ENCODE measurements around the gene CYSLTR2. TPM values are rescaled to one million over a fixed set of nuclear protein-coding genes. Genes with fewer than 3 reads are reported as not detected.

Gene CYSLTR2
- total and polyA plus RNA-seq, 10 donors = 0.61 to 8.3 (median 5.3) TPM

- intact Hi-C loops (cut with DNase I; ENCODE audit: low total_unique reads) = no loop called here
- 80 to 98% (median 84%) methylated on average over 2 of the region's 2 CpGs for WGBS, 5 donors
- DNase-seq = no peak
- TF ChIP-seq CTCF (IDR thresholded peaks at IDR 0.05 in 8 of 11, conservative IDR thresholded peaks at IDR 0.05 in 3 of 11) (no peak), POLR2A (IDR thresholded peaks at IDR 0.05) (no peak), POLR2AphosphoS5 (IDR thresholded peaks at IDR 0.05) (no peak)
- Histone ChIP-seq H3K36me3 (no peaks in the 10 kb centered on the region), H3K4me3 (no peak overlapping the region), H3K4me1 (peaks cover 0 to 19% (median 14%) of the 10 kb centered on the region in 6 donors), H3K9me3 (peaks cover 0 to 14% (median 6%) of the 10 kb centered on the region in 8 donors), H3K27me3 (replicated peaks in 1 of 7) (no peaks in the 10 kb centered on the region), H3K27ac (peak overlapping the region in 4 of 8 donors; percentile 46 to 75 (median 68))
Observed at GRCh38 chr13:48626726-48627451, 26.8 kb upstream of the CYSLTR2 start.

- Histone ChIP-seq H3K27me3 (replicated peaks in 1 of 7) (no peaks in the 10 kb centered on the region), H3K4me3 (no peak overlapping the region), H3K27ac (no peak overlapping the region), H3K9me3 (peaks cover 0 to 16% (median 5%) of the 10 kb centered on the region in 8 donors), H3K4me1 (peaks cover 0 to 19% (median 14%) of the 10 kb centered on the region in 6 donors), H3K36me3 (no peaks in the 10 kb centered on the region)
- DNase-seq = no peak
- WGBS, 5 donors = 91 to 95% (median 93%) methylated on average over 4 of the region's 4 CpGs
- TF ChIP-seq CTCF (IDR thresholded peaks at IDR 0.05 in 8 of 11, conservative IDR thresholded peaks at IDR 0.05 in 3 of 11) = no peak
- no peak for TF ChIP-seq POLR2AphosphoS5 (IDR thresholded peaks at IDR 0.05)
- no peak for TF ChIP-seq POLR2A (IDR thresholded peaks at IDR 0.05)
- intact Hi-C loops (cut with DNase I; ENCODE audit: low total_unique reads) = no loop called here
Observed at GRCh38 chr13:48629277-48629676, 24.5 kb upstream of the CYSLTR2 start.

- no peak overlapping the region for H3K4me3 ChIP-seq
- peaks cover 0 to 15% (median 11%) of the 10 kb centered on the region in 6 donors for H3K4me1 ChIP-seq
- H3K27me3 ChIP-seq (replicated peaks in 1 of 7) = no peaks in the 10 kb centered on the region
- intact Hi-C loops (cut with DNase I; ENCODE audit: low total_unique reads) = no loop called here
- WGBS, 5 donors = 90 to 97% (median 93%) methylated on average over 1 of the region's 1 CpG
- no peak overlapping the region for H3K27ac ChIP-seq
- no peak for TF ChIP-seq POLR2A (IDR thresholded peaks at IDR 0.05)
- no peak for TF ChIP-seq CTCF (IDR thresholded peaks at IDR 0.05 in 8 of 11, conservative IDR thresholded peaks at IDR 0.05 in 3 of 11)
- TF ChIP-seq POLR2AphosphoS5 (IDR thresholded peaks at IDR 0.05) = no peak
- peaks cover 0 to 26% (median 15%) of the 10 kb centered on the region in 8 donors for H3K9me3 ChIP-seq
- DNase-seq = no peak
- no peaks in the 10 kb centered on the region for H3K36me3 ChIP-seq
Observed at GRCh38 chr13:48630291-48630690, 23.4 kb upstream of the CYSLTR2 start.

GRCh38 chr13:48630773-48631172 lies 23.0 kb upstream of the CYSLTR2 start:
- no peak for DNase-seq
- peaks cover 0 to 10% (median 7%) of the 10 kb centered on the region in 6 donors for H3K4me1 ChIP-seq
- H3K27me3 ChIP-seq (replicated peaks in 1 of 7) = no peaks in the 10 kb centered on the region
- no peak overlapping the region for H3K27ac ChIP-seq
- TF ChIP-seq POLR2A (IDR thresholded peaks at IDR 0.05) = no peak
- TF ChIP-seq CTCF (IDR thresholded peaks at IDR 0.05 in 8 of 11, conservative IDR thresholded peaks at IDR 0.05 in 3 of 11) = no peak
- TF ChIP-seq POLR2AphosphoS5 (IDR thresholded peaks at IDR 0.05) = no peak
- WGBS, 5 donors = 70 to 94% (median 91%) methylated on average over 4 of the region's 4 CpGs
- no peak overlapping the region for H3K4me3 ChIP-seq
- H3K9me3 ChIP-seq = peaks cover 5 to 31% (median 20%) of the 10 kb centered on the region in 8 donors
- intact Hi-C loops (cut with DNase I; ENCODE audit: low total_unique reads) = no loop called here
- no peaks in the 10 kb centered on the region for H3K36me3 ChIP-seq
